Left lobe of liver (tissue), 2 donors: ENCODE measurements around the gene GSTT4. TPM values are rescaled to one million over a fixed set of nuclear protein-coding genes. Genes with fewer than 3 reads are reported as not detected.
"Not testable (repeated sequence)": the region's sequence is repeated elsewhere in the genome, so short reads cannot be mapped to it uniquely, and the experiment has no call there.

Experiments
- ATAC-seq: fragments of 200-7000 bp; cut with Tn5 transposase; one replicate; pipeline ENCODE4 v1.9.1; 2020; ENCODE audit warnings: mild to moderate bottlenecking, moderate library complexity
- DNase-seq: peaks from one replicate; pipeline ENCODE4 v3.0.0-alpha.2; 2020; ENCODE audit warnings: low spot score
- total RNA-seq: library from RNA; stranded (reverse); gene quantifications from one replicate; pipeline ENCODE4 v1.2.1, GENCODE V29; 2021
- donor health status: DM: no; HTN: no; CAD: no; lungs with moderate emphysema.
- donor health status: DM: no; HTN: yes; CAD: no.

The GSTT4 gene
- not detected for total RNA-seq

DNA sequence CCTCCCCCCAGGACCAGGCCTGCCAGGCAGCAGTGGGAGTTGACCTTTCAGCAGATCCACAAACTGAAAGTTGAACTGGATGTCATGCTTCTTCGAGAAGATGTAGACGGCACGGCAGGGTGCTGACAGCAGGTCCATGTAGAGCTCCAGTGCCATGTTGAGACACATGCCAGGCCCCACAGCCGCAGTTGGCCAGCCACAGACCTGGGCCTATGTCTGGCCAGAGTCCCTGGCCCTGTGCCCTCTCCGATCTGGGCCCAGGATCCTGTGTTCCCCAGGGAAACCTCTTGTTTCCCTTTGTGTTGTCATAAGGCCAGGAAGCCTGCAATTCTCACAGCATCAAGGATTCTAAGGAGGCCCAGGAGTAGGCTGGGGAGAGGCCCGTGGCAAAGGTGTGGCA is at the start of gene GSTT4:
TSS of gene GSTT4 (minus strand) at position 253 of the 400 bp plus-strand sequence. CDS start at position 156, 97 bp downstream.
- peak; percentile 40 for ATAC-seq
- no peak for DNase-seq

DNA sequence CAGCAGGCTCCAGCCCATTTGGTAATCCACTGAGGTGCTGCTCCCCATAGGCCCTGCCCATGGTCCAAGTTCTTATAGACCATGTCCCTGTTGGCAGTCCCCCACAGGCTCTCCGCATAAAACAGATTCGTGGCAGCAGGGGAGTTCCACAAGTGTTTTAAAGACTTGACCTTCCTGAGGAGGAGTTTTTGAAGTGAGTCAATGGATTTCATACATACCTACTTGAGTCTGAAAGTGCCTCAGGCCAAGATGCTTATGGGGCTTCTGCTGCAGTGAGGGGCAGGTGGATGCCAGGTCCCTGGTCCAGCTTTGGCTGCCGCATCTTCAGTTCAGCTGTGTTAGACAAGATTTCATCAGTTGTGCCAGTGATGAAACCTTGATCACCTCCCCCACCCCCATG is 49.1 kb upstream of the GSTT4 start:
- DNase-seq (no peak), ATAC-seq (no peak)

GRCh38 chr22:24053481-24054226 is 48.4 kb upstream of the GSTT4 start:
- ATAC-seq = no peak
- DNase-seq = no peak

DNA sequence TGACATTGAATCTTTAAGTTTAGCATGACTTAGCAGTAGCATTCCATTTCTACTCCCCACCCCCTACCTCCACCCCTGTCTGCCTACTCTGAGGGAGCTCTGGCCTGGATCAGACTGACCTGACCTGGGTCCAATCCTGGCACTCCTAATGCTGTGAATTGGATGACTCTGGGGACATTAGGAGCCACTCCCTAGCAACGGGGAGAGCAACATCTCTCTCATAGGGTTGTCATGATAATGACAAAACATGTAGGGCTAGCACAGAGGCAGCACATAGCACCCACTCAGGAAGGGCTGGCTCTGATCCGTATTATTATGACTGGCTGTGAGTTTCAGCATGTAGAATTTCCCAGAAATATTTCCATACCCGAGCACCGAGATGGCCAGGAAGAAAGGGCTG is 46.3 kb upstream of the GSTT4 start:
- DNase-seq (no peak), ATAC-seq (no peak)

DNA sequence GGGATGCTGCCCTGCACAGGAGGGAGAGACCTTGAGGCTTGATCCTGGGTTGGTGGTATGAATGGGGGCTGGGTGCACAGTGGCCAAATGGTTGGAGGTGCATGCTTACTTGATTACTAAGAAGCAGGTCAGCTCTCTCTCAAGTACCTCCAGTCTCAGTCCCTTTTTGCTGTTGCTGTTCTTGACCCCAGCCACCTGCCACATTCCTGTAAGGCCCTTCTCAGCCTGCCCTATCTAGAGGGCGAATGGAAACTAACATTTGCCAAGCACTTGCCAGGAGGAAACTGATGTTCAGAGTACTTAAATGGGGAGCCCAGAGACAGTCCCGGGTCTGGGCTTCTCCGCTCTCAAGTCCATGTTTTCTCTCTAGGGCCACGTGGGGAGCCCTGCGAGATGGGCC is 45.8 kb upstream of the GSTT4 start:
- ATAC-seq (no peak), DNase-seq (no peak)

DNA sequence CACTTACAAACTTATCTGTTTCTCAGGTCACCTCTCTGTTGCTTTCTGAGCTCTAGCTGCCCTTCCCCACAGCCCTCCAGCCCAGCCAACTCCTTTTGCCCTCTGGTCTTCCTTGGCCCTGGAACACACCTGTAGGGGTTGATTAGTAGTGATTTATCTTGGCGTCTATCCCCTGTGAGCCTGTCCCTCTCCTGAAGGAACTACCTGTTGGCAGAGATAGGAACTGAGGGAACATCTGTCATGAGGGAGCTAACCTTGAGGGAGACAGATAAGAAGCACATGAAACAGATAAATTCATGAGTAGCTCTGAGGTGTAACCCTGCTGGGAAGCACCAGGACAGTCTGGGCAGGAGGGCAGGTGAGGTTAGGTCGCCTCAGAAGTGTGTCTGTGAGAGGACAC is 44.7 kb upstream of the GSTT4 start:
- DNase-seq (no peak), ATAC-seq (no peak)

GRCh38 chr22:24049211-24049610 is 44.0 kb upstream of the GSTT4 start:
- DNase-seq = no peak
- ATAC-seq = no peak

DNA sequence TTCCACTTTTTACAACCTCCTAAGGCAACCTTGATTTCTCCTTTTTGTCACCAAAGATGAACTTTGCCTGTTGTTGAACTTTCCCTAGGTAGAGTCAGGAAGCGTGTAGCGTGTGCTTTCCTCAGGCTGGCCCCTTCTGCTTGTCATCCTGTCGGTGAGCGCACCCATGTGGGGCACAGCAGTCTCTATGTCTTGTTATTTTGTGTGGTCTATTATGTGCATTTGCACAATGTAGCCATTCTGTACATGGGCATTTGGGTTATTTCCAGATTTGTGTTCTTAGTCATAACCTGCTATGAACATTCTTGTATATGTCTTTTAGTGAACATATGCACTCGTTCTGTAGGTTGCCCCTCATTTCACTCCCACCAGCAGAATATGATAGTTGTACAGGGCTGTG is 40.8 kb upstream of the GSTT4 start:
- ATAC-seq (no peak), DNase-seq (peak; percentile 16)

DNA sequence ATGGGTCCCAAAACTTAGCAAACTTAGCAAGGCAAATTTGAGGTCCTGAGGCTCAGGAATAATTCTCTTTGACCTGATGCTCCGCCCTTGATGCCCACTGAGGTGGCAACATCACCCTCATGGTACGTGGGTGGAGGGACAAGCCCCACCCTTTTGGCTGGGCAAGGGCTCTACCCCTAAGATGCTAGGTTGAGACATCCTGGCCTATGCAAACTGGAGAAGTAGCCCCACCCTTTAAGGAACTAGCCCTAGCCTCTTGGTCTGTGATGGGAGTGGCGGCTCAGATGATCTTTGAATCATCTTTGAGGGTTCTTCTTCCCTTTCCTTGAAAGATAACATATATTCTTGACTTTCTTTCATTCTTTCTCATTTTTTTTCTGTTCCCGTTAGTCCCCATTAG is 38.7 kb upstream of the GSTT4 start:
- ATAC-seq (no peak), DNase-seq (peak; percentile 28)

- DNase-seq, ATAC-seq: not testable (repeated sequence)
Observed at GRCh38 chr22:24043465-24043864, 38.2 kb upstream of the GSTT4 start.

DNA sequence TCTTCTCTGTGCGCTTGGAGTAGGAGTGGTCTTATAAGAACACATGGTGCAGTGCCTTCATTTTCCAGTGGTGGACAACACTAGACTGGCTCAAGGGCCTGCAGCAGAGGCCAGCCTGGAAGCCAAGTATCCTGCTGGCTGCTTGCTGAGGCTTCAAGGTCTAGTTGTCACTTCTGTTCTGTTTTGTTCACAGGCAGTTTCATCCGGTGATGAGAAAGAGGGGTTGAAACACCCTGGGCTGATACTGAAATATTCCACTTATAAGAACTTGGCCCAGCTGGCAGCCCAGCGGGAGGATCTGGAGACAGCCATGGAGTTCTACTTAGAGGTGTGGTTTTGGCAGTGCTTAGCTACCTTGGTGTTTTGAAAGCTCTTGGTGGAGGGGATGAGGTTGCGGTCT is 35.7 kb upstream of the GSTT4 start:
- no peak for ATAC-seq
- no peak for DNase-seq

DNA sequence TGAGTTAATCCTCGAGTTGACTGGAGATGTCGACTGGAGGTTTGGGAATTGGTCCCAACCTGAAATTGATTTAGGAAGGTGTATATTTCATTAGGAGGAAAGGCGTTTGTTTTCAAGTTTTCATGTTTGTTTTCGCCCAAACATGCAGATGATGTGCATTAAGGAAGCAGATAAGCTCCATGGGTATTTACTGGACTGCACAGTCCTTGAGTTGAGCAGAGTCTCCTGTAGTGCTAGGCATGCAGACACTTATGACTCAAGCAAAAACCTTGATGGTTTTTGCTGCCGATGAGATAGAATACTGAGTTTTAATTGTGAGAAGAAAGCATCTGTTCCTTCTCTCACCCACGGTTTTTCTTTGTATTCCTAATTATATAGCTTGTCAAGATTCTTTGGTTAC is 33.8 kb upstream of the GSTT4 start:
- ATAC-seq = no peak
- no peak for DNase-seq

- ATAC-seq (no peak), DNase-seq (no peak)
Observed at GRCh38 chr22:24037851-24038765, 32.9 kb upstream of the GSTT4 start.

GRCh38 chr22:24035296-24035695 is 30.0 kb upstream of the GSTT4 start:
- ATAC-seq (no peak), DNase-seq (no peak)

DNA sequence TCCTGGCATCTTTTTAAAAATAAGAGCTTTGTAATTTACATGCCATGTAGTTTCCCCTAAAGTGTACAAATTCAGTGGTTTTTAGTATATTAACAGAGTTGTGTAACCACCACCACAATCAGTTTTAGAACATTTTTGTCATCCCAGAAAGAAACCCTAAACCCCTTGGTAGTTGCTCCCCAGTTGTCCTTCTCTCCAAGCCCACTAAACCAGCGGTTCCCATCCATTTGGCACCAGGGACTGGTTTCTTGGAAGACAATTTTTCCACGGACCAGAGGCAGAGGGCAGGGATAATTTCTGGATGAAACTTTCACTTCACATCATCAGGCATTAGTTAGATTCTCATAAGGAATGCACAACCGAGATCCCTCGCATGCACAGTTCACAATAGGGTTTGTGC is 28.5 kb upstream of the GSTT4 start:
- ATAC-seq (no peak), DNase-seq (no peak)

GRCh38 chr22:24030186-24030702 is 25.0 kb upstream of the GSTT4 start:
- DNase-seq (no peak), ATAC-seq (no peak)

DNA sequence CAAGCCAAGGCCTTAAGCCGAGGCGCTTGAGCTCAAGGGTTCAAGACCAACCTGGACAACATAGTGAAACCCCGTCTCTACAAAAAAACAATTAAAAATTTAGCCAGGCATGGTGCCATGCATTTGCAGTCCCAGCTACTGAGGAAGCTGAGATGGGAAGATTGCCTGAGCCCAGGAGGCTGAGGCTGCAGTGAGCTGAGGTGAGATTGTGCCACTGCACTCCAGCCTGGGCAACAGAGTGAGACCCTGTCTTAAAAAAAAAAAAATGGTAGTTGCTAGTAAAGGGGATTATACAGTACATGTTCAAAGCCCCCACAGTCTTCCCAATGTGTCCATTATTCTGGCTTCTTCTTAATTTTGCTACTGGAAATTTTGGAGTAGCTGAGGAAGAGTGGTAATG is 24.1 kb upstream of the GSTT4 start:
- no peak for DNase-seq

DNA sequence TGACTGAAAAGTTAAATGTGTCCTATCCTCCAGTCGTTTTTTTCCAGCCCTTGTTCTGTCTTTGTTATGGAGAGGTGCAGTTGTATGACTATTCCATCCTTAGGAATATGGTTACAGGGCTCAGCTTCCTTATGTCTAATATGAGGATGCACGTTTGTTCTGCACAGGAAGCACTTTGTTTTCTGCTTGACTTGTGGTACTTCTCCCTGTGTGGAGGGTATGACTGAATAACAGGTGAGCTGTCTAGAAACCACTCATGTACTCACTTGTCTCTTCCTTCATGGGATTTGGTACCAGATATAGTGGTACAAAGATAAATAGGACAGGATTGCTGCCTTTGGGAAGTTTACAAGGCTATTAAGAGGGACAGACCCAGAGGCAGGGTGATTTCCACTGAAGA is 23.3 kb upstream of the GSTT4 start:
- DNase-seq (no peak), ATAC-seq (no peak)

More for the DNA sequence above, 24.1 kb upstream of the GSTT4 start:
- no peak for ATAC-seq

- no peak for ATAC-seq
- DNase-seq = no peak
Observed at GRCh38 chr22:24027991-24028390, 22.7 kb upstream of the GSTT4 start.

DNA sequence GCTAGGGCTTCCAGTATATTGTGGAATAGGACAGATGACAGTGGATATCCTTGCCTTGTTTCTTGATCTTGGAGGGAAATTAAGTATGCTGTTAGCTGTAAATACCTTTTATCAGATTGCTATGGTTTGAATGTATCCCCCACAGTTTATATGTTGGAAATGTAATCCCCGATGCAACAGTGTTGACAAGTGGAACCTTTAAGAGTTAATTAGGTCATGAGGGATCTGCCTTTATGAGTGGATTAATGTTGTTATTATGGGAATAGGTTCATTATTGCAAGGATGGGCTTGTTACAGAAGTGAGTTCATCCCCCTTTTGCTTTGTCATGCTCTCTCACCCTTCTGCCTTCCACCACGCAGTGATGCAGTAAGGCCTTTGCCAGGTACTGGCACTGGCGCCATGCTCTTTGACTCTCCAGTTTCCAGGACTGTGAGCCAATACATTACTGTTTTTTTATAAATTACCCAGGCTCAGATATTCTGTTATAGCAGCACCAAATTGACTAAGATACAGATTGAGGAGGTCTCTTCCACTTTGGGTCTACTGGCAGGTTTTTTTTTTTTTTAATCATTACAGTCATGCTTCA is 22.2 kb upstream of the GSTT4 start:
- DNase-seq = no peak
- ATAC-seq = peak; percentile 87

DNA sequence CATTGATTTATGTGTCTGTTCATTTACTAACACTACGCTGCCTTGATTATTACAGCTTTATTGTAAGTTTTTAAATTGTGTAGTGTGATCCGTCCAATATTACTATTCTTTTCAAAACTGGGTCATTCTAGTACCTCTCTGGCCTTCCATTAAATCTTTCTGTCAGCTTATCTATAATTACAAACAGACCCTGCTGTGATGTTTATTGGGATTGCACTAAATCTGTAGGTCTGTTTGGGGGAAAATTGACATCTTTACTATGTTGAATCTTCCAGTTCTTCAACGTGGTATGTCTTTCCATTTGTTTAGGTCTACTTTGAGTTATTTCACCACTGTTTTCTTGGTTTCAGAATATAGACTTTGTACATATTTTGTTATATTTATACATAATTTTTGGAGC is 21.5 kb upstream of the GSTT4 start:
- ATAC-seq (no peak), DNase-seq (no peak)

DNA sequence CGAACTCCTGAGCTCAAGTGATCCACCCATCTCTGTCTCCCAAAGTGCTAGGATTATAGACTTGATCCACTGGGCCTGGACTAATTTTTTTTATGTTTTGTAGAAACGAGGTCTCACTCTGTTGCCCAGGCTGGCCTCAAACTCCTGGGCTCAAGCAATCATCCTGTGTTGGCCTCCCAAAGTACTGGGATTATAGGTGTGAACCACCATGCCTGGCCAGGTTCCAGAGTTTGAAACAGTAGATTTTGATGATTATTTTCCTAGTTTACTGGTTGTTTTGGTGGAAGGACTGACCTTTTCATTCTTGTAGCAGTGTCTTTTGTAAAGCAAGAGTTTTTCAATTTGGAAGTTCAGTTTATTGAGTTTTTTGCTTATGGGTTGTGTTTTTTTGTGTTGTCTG is 20.8 kb upstream of the GSTT4 start:
- ATAC-seq = no peak
- no peak for DNase-seq
